ENCODE data around the gene TXNDC5. TPM values are rescaled to one million over a fixed set of nuclear protein-coding genes. Genes with fewer than 3 reads are reported as not detected.
A peak's percentile ranks its signal among the peaks of the same experiment; 100 is the strongest.

Gene TXNDC5
- total RNA-seq: 71.6 and 86.6 TPM in 2 replicates
- long read RNA-seq, transcript TXNDC5-201 (10 exons, 2,964 nt): major isoform, 5 of 21 reads
- long read RNA-seq, partial matches to known transcripts: 1 of 21 reads
- long read RNA-seq, other reads (novel, unspliced or antisense): 8 of 21 reads

DNA sequence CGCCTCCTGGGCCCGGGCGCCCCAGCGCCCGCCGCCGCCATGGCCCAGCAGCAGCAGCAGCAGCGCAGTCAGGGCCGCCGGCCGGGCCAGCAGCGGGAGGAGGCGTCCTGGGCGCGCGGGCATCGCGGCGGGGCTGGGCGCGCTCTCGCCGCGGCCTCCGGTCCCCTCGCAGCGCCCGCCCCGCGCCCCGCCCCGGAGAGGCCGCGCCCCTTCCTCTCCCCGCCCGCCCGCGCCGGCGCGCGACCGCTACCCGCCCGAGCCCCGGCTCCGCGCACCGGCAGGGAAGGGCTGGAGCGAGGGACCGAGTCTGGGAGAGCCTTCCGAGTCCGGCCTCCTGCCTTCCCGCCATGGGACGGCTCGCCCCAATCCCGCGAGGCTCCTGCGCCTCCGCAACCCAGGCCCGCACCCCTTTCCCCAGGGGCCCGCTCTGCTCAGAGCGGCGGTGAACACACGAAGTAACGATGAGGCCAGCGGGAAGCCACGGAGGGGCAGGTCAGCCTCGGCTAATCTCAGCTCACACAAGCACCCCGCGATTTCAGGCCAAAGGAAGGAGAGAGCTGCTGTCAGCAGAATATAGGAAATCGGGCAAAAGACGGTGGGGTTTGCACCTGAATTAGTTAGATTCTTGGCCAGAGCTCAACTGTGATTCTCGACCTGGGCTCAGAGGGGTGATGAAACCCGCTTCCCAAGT lies at the start of gene TXNDC5:
TSS of gene TXNDC5 (minus strand) at position 135 of the 691 bp plus-strand sequence. CDS start at position 123, 12 bp downstream.
- peaks cover 1% of the 10 kb centered on the region for H3K36me3 Mint-ChIP-seq (ENCODE audit: insufficient read depth)
- H3K9me3 Mint-ChIP-seq (ENCODE audit: low read depth): no peaks in the 10 kb centered on the region
- peaks cover 22% of the 10 kb centered on the region for H3K27me3 Mint-ChIP-seq
- TF ChIP-seq, protein P1, sequence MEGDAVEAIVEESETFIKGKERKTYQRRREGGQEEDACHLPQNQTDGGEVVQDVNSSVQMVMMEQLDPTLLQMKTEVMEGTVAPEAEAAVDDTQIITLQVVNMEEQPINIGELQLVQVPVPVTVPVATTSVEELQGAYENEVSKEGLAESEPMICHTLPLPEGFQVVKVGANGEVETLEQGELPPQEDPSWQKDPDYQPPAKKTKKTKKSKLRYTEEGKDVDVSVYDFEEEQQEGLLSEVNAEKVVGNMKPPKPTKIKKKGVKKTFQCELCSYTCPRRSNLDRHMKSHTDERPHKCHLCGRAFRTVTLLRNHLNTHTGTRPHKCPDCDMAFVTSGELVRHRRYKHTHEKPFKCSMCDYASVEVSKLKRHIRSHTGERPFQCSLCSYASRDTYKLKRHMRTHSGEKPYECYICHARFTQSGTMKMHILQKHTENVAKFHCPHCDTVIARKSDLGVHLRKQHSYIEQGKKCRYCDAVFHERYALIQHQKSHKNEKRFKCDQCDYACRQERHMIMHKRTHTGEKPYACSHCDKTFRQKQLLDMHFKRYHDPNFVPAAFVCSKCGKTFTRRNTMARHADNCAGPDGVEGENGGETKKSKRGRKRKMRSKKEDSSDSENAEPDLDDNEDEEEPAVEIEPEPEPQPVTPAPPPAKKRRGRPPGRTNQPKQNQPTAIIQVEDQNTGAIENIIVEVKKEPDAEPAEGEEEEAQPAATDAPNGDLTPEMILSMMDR (IDR thresholded peaks at IDR 0.05; ENCODE audit: unreplicated experiment): no peak
- H3K4me3 Mint-ChIP-seq (ENCODE audit: low read depth): peak within 1 kb of the TSS; percentile 76
- DNase-seq (ENCODE audit: low spot score, unreplicated experiment): peak; percentile 63
- peak within 1 kb of the TSS; percentile 91 for H3K27ac Mint-ChIP-seq
- H3K4me1 Mint-ChIP-seq (ENCODE audit: low read depth): peaks cover 5% of the 10 kb centered on the region

DNA sequence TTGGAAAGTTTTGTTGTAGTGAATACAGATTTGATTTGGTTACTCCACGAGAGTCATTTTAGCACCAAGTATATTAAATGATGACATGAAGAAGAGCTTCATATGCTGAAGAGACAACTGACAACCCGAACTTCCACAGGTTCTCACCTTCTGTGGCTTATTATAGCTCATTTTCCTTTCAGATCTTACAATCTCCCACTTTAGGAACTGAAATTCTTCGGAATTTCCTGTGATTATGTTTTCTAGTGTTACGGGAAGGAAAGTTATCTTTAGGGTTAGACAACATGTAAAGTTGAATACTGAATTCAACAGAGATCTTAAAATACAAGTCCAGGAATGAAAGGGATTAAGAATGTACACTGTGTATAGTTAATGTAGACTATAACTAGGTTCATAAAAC lies 49.6 kb upstream of the TXNDC5 start:
- H3K4me1 Mint-ChIP-seq (ENCODE audit: low read depth): no peaks in the 10 kb centered on the region
- TF ChIP-seq, protein P1 (IDR thresholded peaks at IDR 0.05; ENCODE audit: unreplicated experiment): no peak
- DNase-seq (ENCODE audit: low spot score, unreplicated experiment): no peak
- H3K27ac Mint-ChIP-seq: no peak overlapping the region
- no peaks in the 10 kb centered on the region for H3K27me3 Mint-ChIP-seq
- H3K4me3 Mint-ChIP-seq (ENCODE audit: low read depth): no peak overlapping the region
- peaks cover 3% of the 10 kb centered on the region for H3K9me3 Mint-ChIP-seq (ENCODE audit: low read depth)
- no peaks in the 10 kb centered on the region for H3K36me3 Mint-ChIP-seq (ENCODE audit: insufficient read depth)

DNA sequence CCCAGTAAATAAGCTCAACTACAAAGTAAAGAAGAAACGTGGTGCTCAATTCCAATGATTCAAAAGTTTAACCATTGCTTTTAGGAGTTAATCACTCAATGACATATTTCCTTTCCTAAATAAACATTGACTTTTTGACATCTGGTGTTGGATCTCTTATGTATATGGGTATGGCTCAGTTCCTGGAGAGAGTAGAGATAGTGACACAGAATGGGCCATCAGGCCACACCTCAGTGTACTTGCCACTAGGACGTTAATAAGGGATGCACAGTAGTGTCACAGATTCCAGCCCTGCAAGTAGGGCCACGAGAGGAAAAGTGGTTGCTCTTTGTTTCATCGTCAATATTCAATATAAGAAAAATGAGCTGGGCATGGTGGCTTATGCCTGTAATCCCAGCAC lies 48.9 kb upstream of the TXNDC5 start:
- H3K27me3 Mint-ChIP-seq: no peaks in the 10 kb centered on the region
- no peak overlapping the region for H3K27ac Mint-ChIP-seq
- H3K9me3 Mint-ChIP-seq (ENCODE audit: low read depth): peaks cover 3% of the 10 kb centered on the region
- H3K36me3 Mint-ChIP-seq (ENCODE audit: insufficient read depth): no peaks in the 10 kb centered on the region
- H3K4me3 Mint-ChIP-seq (ENCODE audit: low read depth): no peak overlapping the region
- no peaks in the 10 kb centered on the region for H3K4me1 Mint-ChIP-seq (ENCODE audit: low read depth)
- no peak for DNase-seq (ENCODE audit: low spot score, unreplicated experiment)
- TF ChIP-seq, protein P1 (IDR thresholded peaks at IDR 0.05; ENCODE audit: unreplicated experiment): no peak

DNA sequence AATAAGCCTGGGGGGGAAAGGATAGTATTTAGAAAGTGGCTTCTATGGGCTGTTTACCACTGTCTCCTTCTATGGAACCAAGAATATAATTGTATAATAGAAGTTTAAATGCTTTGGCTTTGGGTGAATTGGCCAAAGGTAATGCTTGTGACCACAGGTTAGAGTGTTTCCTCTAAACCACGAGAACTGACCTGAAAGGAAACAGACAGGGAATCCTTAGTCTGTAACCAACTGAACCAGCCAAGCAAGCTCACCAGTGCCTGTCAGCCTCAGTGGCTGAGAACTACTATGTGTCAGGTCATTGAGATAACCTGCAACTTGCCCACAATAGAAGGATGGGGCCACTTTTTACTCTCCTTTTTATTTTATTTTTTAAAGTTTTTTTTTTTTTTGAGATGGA lies 47.9 kb upstream of the TXNDC5 start:
- Mint-ChIP-seq H3K4me3 (ENCODE audit: low read depth) (no peak overlapping the region), H3K9me3 (ENCODE audit: low read depth) (peaks cover 3% of the 10 kb centered on the region), H3K4me1 (ENCODE audit: low read depth) (no peaks in the 10 kb centered on the region), H3K36me3 (ENCODE audit: insufficient read depth) (no peaks in the 10 kb centered on the region), H3K27ac (no peak overlapping the region), H3K27me3 (no peaks in the 10 kb centered on the region)
- TF ChIP-seq, protein P1 (IDR thresholded peaks at IDR 0.05; ENCODE audit: unreplicated experiment): no peak
- DNase-seq (ENCODE audit: low spot score, unreplicated experiment): no peak

DNA sequence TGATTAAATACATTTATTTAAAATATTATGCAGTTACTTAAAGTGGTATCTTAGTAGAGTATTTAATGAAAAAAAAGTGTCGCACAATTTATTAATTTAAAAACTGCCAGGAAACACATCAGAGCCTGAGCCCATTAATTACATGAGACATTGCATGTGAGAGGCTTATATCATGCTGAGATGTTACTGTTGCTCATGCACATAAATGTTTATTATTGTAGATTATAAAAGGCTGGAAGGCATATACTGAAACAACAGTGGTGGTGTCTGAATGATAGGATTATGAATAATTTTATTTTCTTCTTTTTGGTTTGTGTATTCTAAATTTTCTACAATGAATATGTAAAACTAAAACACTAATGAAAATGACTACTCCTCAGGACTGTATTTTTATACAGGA lies 45.7 kb upstream of the TXNDC5 start:
- H3K27ac Mint-ChIP-seq: no peak overlapping the region
- no peak overlapping the region for H3K4me3 Mint-ChIP-seq (ENCODE audit: low read depth)
- no peaks in the 10 kb centered on the region for H3K36me3 Mint-ChIP-seq (ENCODE audit: insufficient read depth)
- H3K27me3 Mint-ChIP-seq: peaks cover 5% of the 10 kb centered on the region
- no peaks in the 10 kb centered on the region for H3K4me1 Mint-ChIP-seq (ENCODE audit: low read depth)
- no peak for DNase-seq (ENCODE audit: low spot score, unreplicated experiment)
- TF ChIP-seq, protein P1 (IDR thresholded peaks at IDR 0.05; ENCODE audit: unreplicated experiment): no peak
- H3K9me3 Mint-ChIP-seq (ENCODE audit: low read depth): peaks cover 8% of the 10 kb centered on the region
